HCT116 (cell line): ENCODE data around the gene IL17RE. TPM values are rescaled to one million over a fixed set of nuclear protein-coding genes. Genes with fewer than 3 reads are reported as not detected.
"Not testable (repeated sequence)": the region's sequence is repeated elsewhere in the genome, so short reads cannot be mapped to it uniquely, and the experiment has no call there.

Source experiments
- ATAC-seq: fragments of 200-7000 bp; cut with Tn5 transposase; 2 replicates; pipeline ENCODE4 v1.9.1; 2020; ENCODE audit warnings: mild to moderate bottlenecking, moderate library complexity
- BruUV-seq: library from RNA; stranded (reverse); fragments of 400-500 nt; replicated peaks from 2 replicates; lab custom pipeline; 2021; lab: Mats Ljungman, UMichigan
- CTCF ChIA-PET: fragments of 300-600 bp; sonication (Branson Sonifier 250); formaldehyde crosslinking; loops from one replicate; lab custom pipeline; 2021; ENCODE audit warnings: antibody characterized with exemption; lab: Charles Lee
- POLR2A ChIA-PET: fragments of 300-600, 350-600 bp; sonication (Branson Sonifier 250); formaldehyde crosslinking; loops from one replicate; lab custom pipeline; 2021; ENCODE audit warnings: antibody characterized with exemption; lab: Charles Lee
- RAD21 ChIA-PET, 2 experiments: fragments of 300-600 bp; sonication (Branson Sonifier 250); formaldehyde crosslinking; loops; one replicate each; lab custom pipeline; 2023; ENCODE audit warnings: low total read pairs in 2 of 2; ENCODE audit not compliant: uncharacterized antibody in 2 of 2, unreplicated experiment in 2 of 2, low non-redundant PET in 1 of 2; lab: Charles Lee
- DNase-seq: peaks from one replicate; pipeline ENCODE4 v3.0.0-alpha.2; 2010; ENCODE audit warnings: low read depth, low spot score
- H2AFZ ChIP-seq: fragments of 200-600 bp; shearing (Covaris generic), sonication (generic); 2 replicates; pipeline ENCODE4 v1.6.1; 2017; ENCODE audit warnings: low read depth, mixed run types, mixed read lengths, antibody characterized with exemption, low read length; ENCODE audit not compliant: poor library complexity, severe bottlenecking
- H3K27ac ChIP-seq: 2 replicates; pipeline ENCODE4 v1.5.1; 2012; ENCODE audit warnings: low read depth, low read length
- H3K27me3 ChIP-seq: fragments of 200-600 bp; sonication (generic); 2 replicates; pipeline ENCODE4 v1.6.1; 2016; ENCODE audit warnings: mixed run types, low read length, mixed read lengths; ENCODE audit not compliant: insufficient read depth
- H3K36me3 ChIP-seq, 2 experiments: fragments of 200-500 bp in 1 of 2; fragments of 200-600 bp in 1 of 2; sonication (Bioruptor generic) in 1 of 2; sonication (generic) in 1 of 2; 2 replicates each; pipeline versions ENCODE4 v1.5.1 to v1.6.1; 2014 to 2016; ENCODE audit warnings: low read length in 2 of 2, inconsistent platforms in 1 of 2, mixed read lengths in 1 of 2, mixed run types in 1 of 2; ENCODE audit not compliant: insufficient read depth in 2 of 2, control insufficient read depth in 1 of 2
- H3K4me1 ChIP-seq, 2 experiments: fragments of 200-600 bp in 1 of 2; sonication (generic) in 1 of 2; 2 replicates each; pipeline versions ENCODE4 v1.5.1 to v1.6.1; 2012 to 2017; ENCODE audit warnings: low read length in 2 of 2, inconsistent platforms in 1 of 2, mild to moderate bottlenecking in 1 of 2, mixed read lengths in 1 of 2, mixed run types in 1 of 2, moderate library complexity in 1 of 2; ENCODE audit not compliant: insufficient read depth in 2 of 2, control insufficient read depth in 1 of 2
- H3K4me2 ChIP-seq: fragments of 200-600 bp; sonication (generic); 2 replicates; pipeline ENCODE4 v1.6.1; 2017; ENCODE audit warnings: mixed run types, low read length, mixed read lengths
- H3K4me3 ChIP-seq, 2 experiments: fragments of 200-600 bp in 1 of 2; sonication (generic) in 1 of 2; replicated peaks in 1 of 2; 2 replicates each; pipeline ENCODE4 v1.5.1; 2011 to 2016; ENCODE audit warnings: low read length in 2 of 2, control low read depth in 1 of 2, low read depth in 1 of 2, mild to moderate bottlenecking in 1 of 2, mixed read lengths in 1 of 2, mixed run types in 1 of 2
- H3K79me2 ChIP-seq: fragments of 200-600 bp; sonication (generic); 2 replicates; pipeline ENCODE4 v1.6.1; 2017; ENCODE audit warnings: mild to moderate bottlenecking, mixed run types, low read length, moderate library complexity, mixed read lengths; ENCODE audit not compliant: insufficient read depth
- H3K9ac ChIP-seq: fragments of 200-600 bp; sonication (generic); 2 replicates; pipeline ENCODE4 v1.6.1; 2016; ENCODE audit warnings: low read length, mixed read lengths
- H3K9me2 ChIP-seq: fragments of 200-600 bp; sonication (generic), shearing (Covaris generic); 2 replicates; pipeline ENCODE4 v1.6.1; 2017; ENCODE audit warnings: mixed run types, mild to moderate bottlenecking, moderate library complexity; ENCODE audit not compliant: insufficient read depth
- H3K9me3 ChIP-seq, 2 experiments: fragments of 200-500 bp in 1 of 2; fragments of 200-600 bp in 1 of 2; sonication (Bioruptor generic) in 1 of 2; sonication (generic) in 1 of 2; 2 replicates each; pipeline ENCODE4 v1.6.1; 2014 to 2017; ENCODE audit warnings: low read length in 2 of 2, mixed read lengths in 2 of 2, inconsistent platforms in 1 of 2, low read depth in 1 of 2, mild to moderate bottlenecking in 1 of 2, mixed run types in 1 of 2, moderate library complexity in 1 of 2; ENCODE audit not compliant: control insufficient read depth in 1 of 2, insufficient read depth in 1 of 2
- H4K20me1 ChIP-seq: fragments of 200-600 bp; sonication (generic), shearing (Covaris generic); 2 replicates; pipeline ENCODE4 v1.6.1; 2017; ENCODE audit warnings: mixed run types, mild to moderate bottlenecking, moderate library complexity; ENCODE audit not compliant: insufficient read depth
- ATF3 ChIP-seq: IDR thresholded peaks from 2 replicates; pipeline ENCODE4 v1.6.1; 2012
- EZH2 ChIP-seq: fragments of 200-600 bp; sonication (generic); IDR thresholded peaks from 2 replicates; pipeline ENCODE4 v1.6.1; 2017; ENCODE audit warnings: antibody characterized with exemption, mixed run types
- FOSL1 ChIP-seq: IDR thresholded peaks from 2 replicates; pipeline ENCODE4 v1.6.1; 2012; ENCODE audit warnings: low read depth
- POLR2A ChIP-seq: IDR thresholded peaks from 2 replicates; pipeline ENCODE4 v1.7.0; 2011; ENCODE audit warnings: borderline replicate concordance; ENCODE audit not compliant: insufficient read depth, insufficient read length; ENCODE audit errors: extremely low read depth
- POLR2AphosphoS5 ChIP-seq: IDR thresholded peaks from 2 replicates; pipeline ENCODE4 v1.6.1; 2011; ENCODE audit warnings: mild to moderate bottlenecking, low read depth, low read length, moderate library complexity
- RAD21 ChIP-seq: IDR thresholded peaks from 2 replicates; pipeline ENCODE4 v1.6.1; 2012; ENCODE audit warnings: low read depth, mild to moderate bottlenecking
- SIN3A ChIP-seq: IDR thresholded peaks from 2 replicates; pipeline ENCODE4 v1.6.1; 2012; ENCODE audit warnings: low read depth
- TCF7L2 ChIP-seq: IDR thresholded peaks from 2 replicates; pipeline ENCODE4 v1.7.0; 2011; ENCODE audit warnings: borderline replicate concordance, inconsistent platforms; ENCODE audit not compliant: insufficient read depth, insufficient read length; ENCODE audit errors: extremely low read depth
- YY1 ChIP-seq: IDR thresholded peaks from 2 replicates; pipeline ENCODE4 v1.6.1; 2011; ENCODE audit warnings: low read length, low read depth, moderate library complexity, mild to moderate bottlenecking; ENCODE audit not compliant: insufficient replicate concordance; ENCODE audit errors: extremely low read depth
- ZBTB33 ChIP-seq: IDR thresholded peaks from 2 replicates; pipeline ENCODE4 v1.6.1; 2011; ENCODE audit warnings: mild to moderate bottlenecking, low read length, moderate library complexity; ENCODE audit not compliant: insufficient replicate concordance; ENCODE audit errors: extremely low read depth
- ZNF274 ChIP-seq: fragments of 200-500 bp; sonication (Bioruptor generic); IDR thresholded peaks from 2 replicates; pipeline ENCODE4 v1.6.1; 2014; ENCODE audit warnings: mild to moderate bottlenecking, low read depth, low read length, inconsistent platforms
- intact Hi-C: fragments of 100-400 bp; cut with micrococcal nuclease; formaldehyde crosslinking; loops from 2 replicates; pipeline ENCODE4 v1.10.0; 2022
- total RNA-seq: library from RNA; stranded (reverse); gene quantifications from one replicate; pipeline ENCODE4 v1.2.1, GENCODE V29; 2021; ENCODE audit not compliant: unreplicated experiment

IL17RE gene
- total RNA-seq, 1 experiment from 2014 or later: 14.3 TPM

GRCh38 chr3:9872067-9872466 lies 30.6 kb upstream of the IL17RE start:
- H3K27me3 ChIP-seq, H3K9me2 ChIP-seq, RAD21 ChIA-PET, intact Hi-C loops, H3K27ac ChIP-seq, CTCF ChIA-PET, H3K9me3 ChIP-seq, BruUV-seq: not testable (repeated sequence)
- Histone ChIP-seq H3K4me1 (peaks cover 0 to 20% of the 10 kb centered on the region in 2 experiments; a peak in 2 of 4 replicates), H2AFZ (peak overlapping the region; percentile 71)
- peak; percentile 67; the same call in 1 of the 2 replicates for ATAC-seq
- TF ChIP-seq FOSL1: peak; percentile 63
- TF ChIP-seq, all 23 proteins: peak for 1; not testable (repeated sequence) for 22
- H4K20me1 ChIP-seq, DNase-seq, H3K79me2 ChIP-seq, POLR2A ChIA-PET, H3K9ac ChIP-seq, H3K36me3 ChIP-seq, H3K4me3 ChIP-seq: not testable (repeated sequence)
- peak overlapping the region; percentile 43 for H3K4me2 ChIP-seq

- Histone ChIP-seq H3K4me3 (no peak overlapping the region), H3K9me2 (no peaks in the 10 kb centered on the region)
Measured at GRCh38 chr3:9875448-9875847, 27.2 kb upstream of the IL17RE start.

GRCh38 chr3:9876255-9876654 lies 26.4 kb upstream of the IL17RE start:
- CTCF ChIA-PET, H3K9me2 ChIP-seq, intact Hi-C loops, H3K4me2 ChIP-seq, H3K27me3 ChIP-seq, H3K9ac ChIP-seq, H3K4me3 ChIP-seq, BruUV-seq, H3K27ac ChIP-seq, H4K20me1 ChIP-seq, H3K9me3 ChIP-seq, ATAC-seq, H3K36me3 ChIP-seq, DNase-seq, H2AFZ ChIP-seq, H3K79me2 ChIP-seq: not testable (repeated sequence)
- POLR2A ChIA-PET: interaction anchor here (0.7 kb wide), 1 partner anchor 40 kb away, joined by 3 read pairs; no protein-coding TSS in a partner anchor
- RAD21 ChIA-PET: interaction anchor here in 1 of 2 experiments (0.7 kb wide), 1 partner anchor 12 kb away, joined by 11 read pairs; no protein-coding TSS in a partner anchor
- H3K4me1 ChIP-seq: peaks cover 0 to 36% of the 10 kb centered on the region in 2 experiments; a peak in 2 of 4 replicates

More at GRCh38 chr3:9875448-9875847, 27.2 kb upstream of the IL17RE start:
- no peak overlapping the region for H3K27ac ChIP-seq
- H4K20me1 ChIP-seq: no peaks in the 10 kb centered on the region
- TF ChIP-seq ZNF274 (no peak), RAD21 (no peak), EZH2 (no peak), YY1 (no peak), SIN3A (no peak), POLR2A (no peak), TCF7L2 (no peak), ZBTB33 (no peak), ATF3 (no peak), POLR2AphosphoS5 (no peak)
- H3K9ac ChIP-seq: no peak overlapping the region
- BruUV-seq: no TSS peak
- RAD21 ChIA-PET: no interaction called here
- H3K27me3 ChIP-seq: no peaks in the 10 kb centered on the region
- H3K4me1 ChIP-seq: peaks cover 0 to 41% of the 10 kb centered on the region in 2 experiments; a peak in 2 of 4 replicates
- no peaks in the 10 kb centered on the region for H3K79me2 ChIP-seq
- DNase-seq (no peak), ATAC-seq (no peak)
- H3K9me3 ChIP-seq: no peaks in the 10 kb centered on the region
- POLR2A ChIA-PET: no interaction called here
- H3K4me2 ChIP-seq: no peak overlapping the region
- no peaks in the 10 kb centered on the region for H3K36me3 ChIP-seq
- H2AFZ ChIP-seq: no peak overlapping the region
- CTCF ChIA-PET: no interaction called here
- intact Hi-C loops: no loop called here
